GM12878 (cell line): Measurements from ENCODE around the gene SAYSD1. TPM values are rescaled to one million over a fixed set of nuclear protein-coding genes. Genes with fewer than 3 reads are reported as not detected.

Source experiments
- ATAC-seq: fragments of 200-7000 bp; cut with Tn5 transposase; 3 replicates; pipeline ENCODE4 v1.9.1; 2020; ENCODE audit warnings: mild to moderate bottlenecking, moderate library complexity
- BruUV-seq: library from RNA; stranded (reverse); fragments of 400-500 nt; replicated peaks from 2 replicates; lab custom pipeline; 2021; lab: Mats Ljungman, UMichigan
- CTCF ChIA-PET: fragments of 300-600 bp; sonication (Branson Sonifier 250); formaldehyde crosslinking; extraction: SDS; loops from one replicate; lab custom pipeline; 2021; ENCODE audit warnings: inconsistent platforms; lab: Yijun Ruan, JAX
- POLR2A ChIA-PET: fragments of 350-600 bp; formaldehyde crosslinking; extraction: SDS; loops from one replicate; lab custom pipeline; 2021; ENCODE audit warnings: inconsistent platforms; lab: Charles Lee
- RAD21 ChIA-PET: fragments of 300-600 bp; sonication (Branson Sonifier 250); formaldehyde crosslinking; loops from one replicate; lab custom pipeline; 2023; ENCODE audit warnings: antibody characterized with exemption; ENCODE audit not compliant: unreplicated experiment; lab: Charles Lee
- SMC1A ChIA-PET: fragments of 300-600 bp; sonication (Branson Sonifier 250); formaldehyde crosslinking; loops from one replicate; lab custom pipeline; 2023; ENCODE audit not compliant: unreplicated experiment, uncharacterized antibody; lab: Charles Lee
- DNase-seq: peaks from one replicate; pipeline ENCODE4 v3.0.0-alpha.2; 2011; ENCODE audit warnings: low read depth, low spot score
- FAIRE-seq: peaks from 3 replicates; lab custom pipeline; 2011; peaks lifted over from hg19 to GRCh38; lab: Jason Lieb, UNC
- H2AFZ ChIP-seq: 2 replicates; pipeline ENCODE4 v1.6.0; 2011; ENCODE audit warnings: low read depth, low read length, control low read depth; ENCODE audit not compliant: control insufficient read depth
- H3K27ac ChIP-seq: 2 replicates; pipeline ENCODE4 v1.5.1; 2011; ENCODE audit warnings: control low read depth; ENCODE audit not compliant: control insufficient read depth, insufficient read depth
- H3K27me3 ChIP-seq, 2 experiments: replicated peaks in 1 of 2; 2 replicates each; pipeline versions ENCODE4 v1.6.0 to v1.6.1; 2011; ENCODE audit warnings: low read length in 1 of 2; ENCODE audit not compliant: control insufficient read depth in 2 of 2, insufficient read depth in 2 of 2
- H3K36me3 ChIP-seq, 2 experiments: 2 replicates each; pipeline ENCODE4 v1.5.1; 2011; ENCODE audit warnings: low read length in 1 of 2; ENCODE audit not compliant: control insufficient read depth in 2 of 2, insufficient read depth in 2 of 2
- H3K4me1 ChIP-seq: 2 replicates; pipeline ENCODE4 v1.6.1; 2011; ENCODE audit warnings: mild to moderate bottlenecking, low read length, moderate library complexity, mixed read lengths; ENCODE audit not compliant: control insufficient read depth, insufficient read depth
- H3K4me2 ChIP-seq: 2 replicates; pipeline ENCODE4 v1.6.0; 2011; ENCODE audit warnings: control low read depth; ENCODE audit not compliant: control insufficient read depth, insufficient read depth
- H3K4me3 ChIP-seq: fragments of 200-600 bp; sonication (generic); 2 replicates; pipeline ENCODE4 v1.5.1; 2016
- H3K79me2 ChIP-seq: 2 replicates; pipeline ENCODE4 v1.6.0; 2011; ENCODE audit warnings: low read length; ENCODE audit not compliant: control insufficient read depth, insufficient read depth
- H3K9ac ChIP-seq: 2 replicates; pipeline ENCODE4 v1.8.0; 2011; ENCODE audit warnings: low read length, control low read depth, mixed read lengths; ENCODE audit not compliant: control insufficient read depth, insufficient read depth
- H3K9me3 ChIP-seq: replicated peaks from 3 replicates; pipeline ENCODE4 v1.5.1; 2011; ENCODE audit warnings: mild to moderate bottlenecking, low read length; ENCODE audit not compliant: control insufficient read depth, insufficient read depth
- H4K20me1 ChIP-seq: 2 replicates; pipeline ENCODE4 v1.6.0; 2011; ENCODE audit not compliant: control insufficient read depth, insufficient read depth
- MYC ChIP-seq: IDR thresholded peaks from 2 replicates; pipeline ENCODE4 v1.6.1; 2011; ENCODE audit warnings: mild to moderate bottlenecking, low read length, moderate library complexity, inconsistent platforms; ENCODE audit not compliant: insufficient read depth, insufficient replicate concordance, insufficient read length, severe bottlenecking
- NFYA ChIP-seq: IDR thresholded peaks from 2 replicates; pipeline ENCODE4 v1.6.1; 2011; ENCODE audit warnings: low read depth, mild to moderate bottlenecking, low read length, improper control_type of control experiment, borderline replicate concordance
- PRDM15 ChIP-seq: fragments of 450-650 bp; formaldehyde crosslinking; IDR thresholded peaks from 2 replicates; pipeline ENCODE4 v1.4.0; 2020; ENCODE audit warnings: mild to moderate bottlenecking, moderate library complexity
- STAT1 ChIP-seq: fragments of 450-650 bp; conservative IDR thresholded peaks from 2 replicates; pipeline ENCODE4 v1.6.1; 2014; ENCODE audit warnings: antibody characterized with exemption, mild to moderate bottlenecking
- USF1 ChIP-seq: IDR thresholded peaks from 2 replicates; pipeline ENCODE4 v1.6.1; 2011; ENCODE audit warnings: borderline replicate concordance, low read depth, mild to moderate bottlenecking, moderate library complexity, mixed read lengths, low read length; ENCODE audit not compliant: insufficient read depth; ENCODE audit errors: extremely low read length
- WGBS: methylation state at CpG from one replicate; pipeline ENCODE4 v1.1.6; 2016; ENCODE audit warnings: low lambda C conversion rate; ENCODE audit not compliant: insufficient replicate concordance, insufficient coverage; ENCODE audit errors: missing lambda C conversion rate; 5-methylcytosine and 5-hydroxymethylcytosine counted together
- in situ Hi-C: fragments of 300-500 bp; cut with MboI; formaldehyde crosslinking; loops from 9 replicates; pipeline ENCODE4 v1.14.3; 2018; ENCODE audit warnings: mixed read lengths
- intact Hi-C: fragments of 100-400 bp; cut with micrococcal nuclease; formaldehyde crosslinking; loops from one replicate; pipeline ENCODE4 v1.14.2; 2022; ENCODE audit not compliant: unreplicated experiment
- polyA plus RNA-seq, 11 experiments: library from polyadenylated mRNA; depleted of rRNA in 4 of 11; unstranded in 6 of 11; stranded (reverse) in 5 of 11; fragments of >200 nt; fragmentation: Nextera tagmentation in 4 of 11; fragmentation: Illumina TruSeq in 1 of 11; extraction: Ambion mirVana in 4 of 11; extraction: Trizol in 1 of 11; gene quantifications; 1 replicate in 1 of 11; 2 replicates in 10 of 11; pipeline versions ENCODE4 v1.2.1 to v1.2.3, GENCODE V29; 2011 to 2016; ENCODE audit warnings: inconsistent platforms in 2 of 11, missing spikeins in 2 of 11, low read depth in 1 of 11
- total RNA-seq, 4 experiments: library from RNA; depleted of rRNA in 3 of 4; stranded (reverse); fragments of >200 nt in 3 of 4; fragmentation: Illumina TruSeq in 1 of 4; extraction: Trizol in 1 of 4; gene quantifications; 2 replicates each; pipeline versions ENCODE4 v1.2.1 to v1.2.3, GENCODE V29; 2013 to 2021

The SAYSD1 gene
- total and polyA plus RNA-seq, 10 of the 15 experiments (the other 5 are each of a cell fraction or from before 2014, with no cell fraction given) = 1.5 to 7.3 (median 6.4) TPM

GRCh38 chr6:39059496-39060310 lies 55.3 kb downstream of the SAYSD1 start:
- no peak overlapping the region for H3K4me3 ChIP-seq
- ChIA-PET RAD21 (no interaction called here), POLR2A (no interaction called here), SMC1A (no interaction called here), CTCF (no interaction called here)
- FAIRE-seq (no peak), ATAC-seq (no peak), DNase-seq (no peak)
- H3K27me3 ChIP-seq = peaks cover 0 to 4% of the 10 kb centered on the region in 2 experiments; a peak in 3 of 4 replicates
- H3K4me2 ChIP-seq = no peak overlapping the region
- 18% methylated on average over 14 of the region's 14 CpGs for WGBS
- intact Hi-C loops = no loop called here
- BruUV-seq = no TSS peak
- H3K9me3 ChIP-seq = no peaks in the 10 kb centered on the region
- H3K4me1 ChIP-seq = no peaks in the 10 kb centered on the region
- no peak overlapping the region for H2AFZ ChIP-seq
- in situ Hi-C loops = no loop called here
- TF ChIP-seq MYC (no peak), PRDM15 (CRISPR knock-in tag) (no peak), NFYA (no peak), STAT1 (no peak), USF1 (no peak)
- no peaks in the 10 kb centered on the region for H4K20me1 ChIP-seq
- H3K27ac ChIP-seq = no peak overlapping the region
- no peaks in the 10 kb centered on the region for H3K79me2 ChIP-seq
- no peaks in the 10 kb centered on the region for H3K36me3 ChIP-seq
- H3K9ac ChIP-seq = no peak overlapping the region
